Measurements from ENCODE around the gene SOWAHC. TPM values are rescaled to one million over a fixed set of nuclear protein-coding genes. Genes with fewer than 3 reads are reported as not detected.
A peak's percentile ranks its signal among the peaks of the same experiment; 100 is the strongest.

Gene SOWAHC
- total and polyA plus RNA-seq, 5 experiments from 2014 or later: 0.05 to 0.16 (median 0.12) TPM; not detected in 2

GRCh38 chr2:109604597-109604996, 9.6 kb upstream of the SOWAHC start:
- Mint-ChIP-seq H3K27me3 (peaks cover 22 to 66% (median 36%) of the 10 kb centered on the region in 5 donors), H3K27ac (no peak overlapping the region), H3K4me1 (peaks cover 2 to 5% (median 5%) of the 10 kb centered on the region in 4 donors), H3K4me3 (no peak overlapping the region), H3K9me3 (peaks cover 0 to 8% (median 0%) of the 10 kb centered on the region in 9 donors), H3K36me3 (peaks cover 0 to 6% (median 0%) of the 10 kb centered on the region in 3 donors)
- no peak for ATAC-seq
- POLR2A ChIA-PET: no interaction called here
- no peak for DNase-seq

- no peak overlapping the region for H3K4me3 Mint-ChIP-seq
Observed at GRCh38 chr2:109607766-109608165, 6.4 kb upstream of the SOWAHC start.

GRCh38 chr2:109609352-109610024, 4.7 kb upstream of the SOWAHC start:
- H3K9me3 Mint-ChIP-seq: peaks cover 0 to 35% (median 8%) of the 10 kb centered on the region in 9 donors
- H3K4me1 Mint-ChIP-seq: peaks cover 9 to 19% (median 12%) of the 10 kb centered on the region in 4 donors
- H3K27me3 Mint-ChIP-seq: peaks cover 37 to 64% (median 43%) of the 10 kb centered on the region in 5 donors
- H3K4me3 Mint-ChIP-seq: peak overlapping the region in 1 of 10 donors; percentile 9
- no peak for DNase-seq
- H3K27ac Mint-ChIP-seq: peak overlapping the region in 1 of 10 donors; percentile 40
- peaks cover 2 to 20% (median 2%) of the 10 kb centered on the region in 3 donors for H3K36me3 Mint-ChIP-seq
- ATAC-seq: no peak
- POLR2A ChIA-PET: interaction anchor here (0.7 kb wide), 1 partner anchor 36 kb away, joined by 3 read pairs; no protein-coding TSS in a partner anchor

More at GRCh38 chr2:109607766-109608165, 6.4 kb upstream of the SOWAHC start:
- peaks cover 3 to 8% (median 5%) of the 10 kb centered on the region in 4 donors for H3K4me1 Mint-ChIP-seq
- H3K36me3 Mint-ChIP-seq: peaks cover 0 to 15% (median 0%) of the 10 kb centered on the region in 3 donors
- no peak overlapping the region for H3K27ac Mint-ChIP-seq
- peaks cover 33 to 57% (median 41%) of the 10 kb centered on the region in 5 donors for H3K27me3 Mint-ChIP-seq
- DNase-seq (no peak), ATAC-seq (no peak)
- POLR2A ChIA-PET: no interaction called here
- H3K9me3 Mint-ChIP-seq: peaks cover 0 to 30% (median 4%) of the 10 kb centered on the region in 9 donors

- no peak for DNase-seq
- Mint-ChIP-seq H3K27ac (no peak overlapping the region), H3K36me3 (peaks cover 5 to 20% (median 6%) of the 10 kb centered on the region in 3 donors), H3K27me3 (peaks cover 39 to 71% (median 56%) of the 10 kb centered on the region in 5 donors), H3K4me3 (no peak overlapping the region), H3K9me3 (peaks cover 0 to 35% (median 8%) of the 10 kb centered on the region in 9 donors), H3K4me1 (peaks cover 9 to 19% (median 17%) of the 10 kb centered on the region in 4 donors)
- no peak for ATAC-seq
- POLR2A ChIA-PET: no interaction called here
Observed at GRCh38 chr2:109611467-109612095, 2.6 kb upstream of the SOWAHC start.

GRCh38 chr2:109613081-109613921, 863 bp upstream of the SOWAHC start:
- Mint-ChIP-seq H3K4me3 (peak overlapping the region; percentile 79 to 92 (median 86)), H3K9me3 (peaks cover 0 to 35% (median 8%) of the 10 kb centered on the region in 9 donors)

GRCh38 chr2:109614715-109615636, 812 bp downstream of the SOWAHC start:
- Mint-ChIP-seq H3K27me3 (peaks cover 26 to 73% (median 53%) of the 10 kb centered on the region in 5 donors), H3K27ac (no peak overlapping the region), H3K4me3 (peak overlapping the region in 6 of 10 donors; percentile 26 to 68 (median 59)), H3K36me3 (peaks cover 5 to 11% (median 6%) of the 10 kb centered on the region in 3 donors), H3K9me3 (peaks cover 0 to 25% (median 4%) of the 10 kb centered on the region in 9 donors), H3K4me1 (peaks cover 5 to 15% (median 11%) of the 10 kb centered on the region in 4 donors)
- ATAC-seq (no peak), DNase-seq (peak in 1 of 10 donors; percentile 9)
- POLR2A ChIA-PET: interaction anchor here (0.6 kb wide), 1 partner anchor 18 kb away, joined by 3 read pairs; no protein-coding TSS in a partner anchor

More at GRCh38 chr2:109613081-109613921, 863 bp upstream of the SOWAHC start:
- H3K27me3 Mint-ChIP-seq: peaks cover 35 to 73% (median 53%) of the 10 kb centered on the region in 5 donors
- peaks cover 5 to 20% (median 6%) of the 10 kb centered on the region in 3 donors for H3K36me3 Mint-ChIP-seq
- ATAC-seq: no peak
- peak in 2 of 10 donors; percentile 9 to 10 for DNase-seq
- H3K4me1 Mint-ChIP-seq: peaks cover 9 to 19% (median 17%) of the 10 kb centered on the region in 4 donors
- H3K27ac Mint-ChIP-seq: peak overlapping the region in 5 of 10 donors; percentile 43 to 73 (median 61)
- POLR2A ChIA-PET: no interaction called here

- H3K4me1 Mint-ChIP-seq: peaks cover 5 to 15% (median 11%) of the 10 kb centered on the region in 4 donors
- H3K9me3 Mint-ChIP-seq: peaks cover 0 to 25% (median 4%) of the 10 kb centered on the region in 9 donors
- ATAC-seq (no peak), DNase-seq (no peak)
- POLR2A ChIA-PET: interaction anchor here (0.6 kb wide), 1 partner anchor 19 kb away, joined by 3 read pairs; no protein-coding TSS in a partner anchor
- no peak overlapping the region for H3K27ac Mint-ChIP-seq
- H3K4me3 Mint-ChIP-seq: peak overlapping the region; percentile 26 to 68 (median 59)
- H3K27me3 Mint-ChIP-seq: peaks cover 26 to 80% (median 53%) of the 10 kb centered on the region in 5 donors
- peaks cover 5 to 11% (median 6%) of the 10 kb centered on the region in 3 donors for H3K36me3 Mint-ChIP-seq
Observed at GRCh38 chr2:109615637-109616144, 1.5 kb downstream of the SOWAHC start.

GRCh38 chr2:109616184-109616583, 2.0 kb downstream of the SOWAHC start:
- Mint-ChIP-seq H3K4me3 (peak overlapping the region in 9 of 10 donors; percentile 46 to 68 (median 59)), H3K36me3 (peaks cover 5 to 11% (median 6%) of the 10 kb centered on the region in 3 donors), H3K27ac (no peak overlapping the region), H3K4me1 (peaks cover 5 to 15% (median 11%) of the 10 kb centered on the region in 4 donors), H3K27me3 (peaks cover 26 to 84% (median 58%) of the 10 kb centered on the region in 5 donors), H3K9me3 (peaks cover 0 to 21% (median 4%) of the 10 kb centered on the region in 9 donors)
- ATAC-seq: no peak
- POLR2A ChIA-PET: no interaction called here
- DNase-seq: no peak

GRCh38 chr2:109619032-109619615, 5.0 kb downstream of the SOWAHC start:
- Mint-ChIP-seq H3K4me3 (no peak overlapping the region), H3K36me3 (peaks cover 0 to 4% (median 3%) of the 10 kb centered on the region in 3 donors), H3K9me3 (peaks cover 0 to 7% (median 0%) of the 10 kb centered on the region in 9 donors), H3K27me3 (peaks cover 21 to 88% (median 54%) of the 10 kb centered on the region in 5 donors), H3K27ac (no peak overlapping the region), H3K4me1 (peaks cover 0 to 7% (median 2%) of the 10 kb centered on the region in 4 donors)
- ATAC-seq: no peak
- POLR2A ChIA-PET: no interaction called here
- no peak for DNase-seq

- DNase-seq (no peak), ATAC-seq (no peak)
- Mint-ChIP-seq H3K4me1 (no peaks in the 10 kb centered on the region), H3K4me3 (no peak overlapping the region), H3K27me3 (peaks cover 20 to 72% (median 39%) of the 10 kb centered on the region in 5 donors), H3K27ac (no peak overlapping the region), H3K36me3 (no peaks in the 10 kb centered on the region), H3K9me3 (no peaks in the 10 kb centered on the region)
- POLR2A ChIA-PET: no interaction called here
Observed at GRCh38 chr2:109623297-109623696, 9.1 kb downstream of the SOWAHC start.

GRCh38 chr2:109623923-109624322, 9.8 kb downstream of the SOWAHC start:
- POLR2A ChIA-PET: no interaction called here
- H3K36me3 Mint-ChIP-seq: no peaks in the 10 kb centered on the region
- peaks cover 16 to 66% (median 35%) of the 10 kb centered on the region in 5 donors for H3K27me3 Mint-ChIP-seq
- ATAC-seq (no peak), DNase-seq (no peak)
- H3K4me1 Mint-ChIP-seq: no peaks in the 10 kb centered on the region
- no peak overlapping the region for H3K27ac Mint-ChIP-seq
- H3K9me3 Mint-ChIP-seq: no peaks in the 10 kb centered on the region
- H3K4me3 Mint-ChIP-seq: no peak overlapping the region
